Right ventricle myocardium superior (tissue), 1 donor: Measurements from ENCODE around the gene GSN. TPM values are rescaled to one million over a fixed set of nuclear protein-coding genes. Genes with fewer than 3 reads are reported as not detected.

ENCODE experiments used
- ATAC-seq: fragments of 200-7000 bp; cut with Tn5 transposase; one replicate; pipeline ENCODE4 v1.9.1; 2020; ENCODE audit warnings: mild to moderate bottlenecking; ENCODE audit not compliant: poor library complexity
- DNase-seq: peaks from one replicate; pipeline ENCODE4 v3.0.0-alpha.2; 2020
- intact Hi-C: fragments of 100-400 bp; cut with DNase I; formaldehyde crosslinking; loops from one replicate; pipeline ENCODE4 v1.11.2; 2022
- total RNA-seq: library from RNA; stranded (reverse); fragmentation: NEBNext Ultra II Directional; extraction: Animal tissue kit (Norgen Biotek cat#: 25700); gene quantifications from one replicate; pipeline ENCODE4 v1.2.1, GENCODE V29; 2021
- donor health status: DM: no; HTN: yes; CAD: no; lungs with severe emphysema.

GSN gene
- total RNA-seq, 1 donor from 2014 or later: 837 TPM

DNA sequence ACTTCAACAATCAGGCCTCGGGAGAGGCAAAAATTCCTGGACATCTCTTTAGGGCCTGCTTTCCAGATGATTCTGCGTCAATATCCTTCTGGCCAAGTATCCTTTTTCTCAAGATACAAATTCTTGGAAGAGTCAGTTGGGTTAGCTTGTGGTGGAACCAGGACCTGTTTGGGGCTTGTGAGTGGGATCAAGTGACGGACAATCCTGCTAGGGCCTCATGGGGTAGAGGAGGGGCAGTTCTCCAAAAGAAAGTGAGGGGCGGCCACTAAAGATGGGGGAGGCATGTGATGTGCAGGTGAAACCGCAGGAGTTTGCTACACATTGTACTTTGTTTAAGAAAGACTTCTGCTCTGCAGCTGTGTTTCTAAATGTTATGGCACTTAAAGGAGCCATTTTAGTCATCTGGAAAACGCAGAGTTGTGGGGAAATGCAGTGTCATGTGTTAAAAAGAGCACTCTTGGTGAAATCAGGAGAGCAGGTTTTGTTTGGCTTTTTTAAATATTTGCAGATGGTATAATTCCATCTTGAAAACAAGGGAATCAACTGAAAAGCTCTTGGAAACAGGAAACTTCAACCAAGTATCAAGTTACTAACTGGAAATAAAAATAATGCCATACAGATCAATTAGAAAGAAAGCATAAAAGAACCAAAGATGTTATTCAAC, 27.4 kb upstream of the GSN start:
- peak; percentile 32 for ATAC-seq
- no peak for DNase-seq
- intact Hi-C loops: no loop called here

DNA sequence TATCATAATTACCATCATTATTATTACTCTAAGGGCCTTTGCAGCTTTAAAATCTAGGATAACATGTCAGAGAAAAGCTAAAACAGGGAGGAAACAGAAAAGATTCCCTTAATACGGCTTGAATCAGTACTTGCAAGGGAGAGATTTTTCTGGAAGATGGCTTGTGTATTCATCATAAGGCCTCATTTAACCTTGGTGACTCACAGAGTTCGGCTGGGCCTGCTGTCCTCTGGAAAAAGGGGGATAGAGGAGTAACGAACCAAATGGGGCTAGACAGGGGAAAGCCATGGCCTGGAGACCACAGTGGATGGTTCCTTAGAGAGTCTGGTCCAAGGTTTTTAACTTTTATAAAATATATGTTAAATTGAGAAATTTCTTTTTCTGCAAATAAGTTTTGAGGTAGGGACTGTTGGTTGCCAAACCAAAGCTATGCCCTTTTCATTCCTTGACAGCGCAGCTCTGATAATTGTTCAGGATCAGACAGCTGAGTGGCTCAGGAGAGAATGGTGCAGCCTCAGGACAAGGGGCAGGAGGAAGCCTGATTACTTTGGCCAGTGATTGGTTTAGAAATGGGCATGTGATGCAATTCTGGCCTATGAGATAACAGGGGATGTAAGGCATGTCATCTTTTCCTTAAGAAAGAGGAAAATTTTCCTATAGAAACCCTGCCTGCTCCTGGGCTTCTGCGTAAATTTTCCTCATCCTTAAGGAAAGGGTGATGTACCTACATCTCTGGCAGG, 25.6 kb upstream of the GSN start:
- intact Hi-C loops: no loop called here
- no peak for DNase-seq

DNA sequence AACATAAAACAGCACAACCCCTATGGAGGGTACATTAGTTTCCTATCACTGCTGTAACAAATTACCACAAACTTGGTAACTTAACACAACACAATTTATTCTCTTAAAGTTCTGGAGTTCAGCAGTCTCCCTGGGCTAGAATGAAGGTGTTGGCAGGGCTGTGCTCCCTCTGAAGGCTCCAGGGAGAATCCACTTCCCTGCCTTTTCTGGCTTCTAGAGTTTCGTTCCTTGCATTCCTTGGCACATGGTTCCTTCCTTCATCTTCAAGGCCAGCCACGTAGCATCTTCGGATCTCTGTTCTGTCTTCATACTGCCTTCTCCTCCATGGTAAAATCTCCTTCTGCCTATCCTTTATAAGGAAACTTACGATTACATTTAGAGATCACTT, 25.0 kb upstream of the GSN start:
- intact Hi-C loops: no loop called here
- DNase-seq (no peak), ATAC-seq (peak; percentile 67)

More for the DNA sequence above, 25.6 kb upstream of the GSN start:
- ATAC-seq: peak; percentile 74

DNA sequence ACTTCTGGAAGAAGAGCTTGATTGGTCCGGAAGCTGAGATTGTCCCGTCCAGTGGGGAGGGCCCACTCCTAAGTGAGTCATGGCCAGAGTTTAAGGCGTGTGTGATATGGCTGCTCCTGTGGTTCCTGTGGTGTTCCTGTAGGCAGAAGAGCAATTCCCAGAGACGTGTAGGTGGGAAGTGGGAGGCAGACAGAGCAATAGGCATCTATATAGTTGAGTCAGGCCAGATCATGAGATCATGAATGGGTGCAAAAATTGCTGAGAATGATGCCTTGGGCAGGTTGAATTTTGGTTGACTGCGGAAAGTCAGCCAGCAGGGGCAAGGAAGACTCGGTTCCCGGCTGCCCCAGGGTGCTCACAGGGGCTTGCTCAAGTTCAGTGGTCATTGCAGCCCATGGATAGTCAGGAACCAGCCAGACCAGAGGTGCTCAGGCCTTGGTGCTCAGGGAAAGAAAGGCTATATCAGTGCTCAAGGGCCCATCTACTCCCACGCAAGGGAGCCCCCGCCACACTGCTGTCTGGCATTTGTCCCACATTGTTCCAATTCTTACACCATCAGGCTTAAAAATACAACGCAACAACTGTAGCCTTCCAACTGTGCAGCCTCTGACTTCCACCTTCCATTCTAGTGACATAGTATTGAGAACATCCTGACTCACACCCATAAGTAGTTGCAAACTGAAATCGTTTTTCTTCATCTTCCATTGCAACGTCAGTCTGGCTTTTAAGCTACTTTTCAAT, 21.0 kb upstream of the GSN start:
- intact Hi-C loops: no loop called here
- no peak for DNase-seq
- peak; percentile 19 for ATAC-seq

DNA sequence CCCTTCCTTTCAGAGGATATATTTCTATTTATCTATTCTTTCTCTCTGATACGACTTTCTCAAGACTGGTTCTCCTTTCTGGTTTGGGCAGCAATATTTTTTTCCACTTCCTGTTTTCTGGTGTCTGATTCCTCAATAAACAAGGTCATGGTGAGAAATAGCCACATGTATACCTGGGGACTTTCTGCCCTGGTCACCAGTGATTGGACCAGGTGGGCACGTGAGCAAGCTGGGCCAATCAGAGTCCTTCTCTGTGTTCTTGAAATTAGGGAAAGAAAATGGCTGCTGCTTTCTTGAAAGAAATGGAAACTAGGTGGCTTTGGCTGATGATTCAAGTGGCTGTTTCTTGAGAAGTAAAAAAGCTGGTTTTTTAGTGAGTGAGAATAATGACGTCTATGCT, 18.4 kb upstream of the GSN start:
- ATAC-seq: no peak
- DNase-seq: no peak
- intact Hi-C loops: no loop called here

DNA sequence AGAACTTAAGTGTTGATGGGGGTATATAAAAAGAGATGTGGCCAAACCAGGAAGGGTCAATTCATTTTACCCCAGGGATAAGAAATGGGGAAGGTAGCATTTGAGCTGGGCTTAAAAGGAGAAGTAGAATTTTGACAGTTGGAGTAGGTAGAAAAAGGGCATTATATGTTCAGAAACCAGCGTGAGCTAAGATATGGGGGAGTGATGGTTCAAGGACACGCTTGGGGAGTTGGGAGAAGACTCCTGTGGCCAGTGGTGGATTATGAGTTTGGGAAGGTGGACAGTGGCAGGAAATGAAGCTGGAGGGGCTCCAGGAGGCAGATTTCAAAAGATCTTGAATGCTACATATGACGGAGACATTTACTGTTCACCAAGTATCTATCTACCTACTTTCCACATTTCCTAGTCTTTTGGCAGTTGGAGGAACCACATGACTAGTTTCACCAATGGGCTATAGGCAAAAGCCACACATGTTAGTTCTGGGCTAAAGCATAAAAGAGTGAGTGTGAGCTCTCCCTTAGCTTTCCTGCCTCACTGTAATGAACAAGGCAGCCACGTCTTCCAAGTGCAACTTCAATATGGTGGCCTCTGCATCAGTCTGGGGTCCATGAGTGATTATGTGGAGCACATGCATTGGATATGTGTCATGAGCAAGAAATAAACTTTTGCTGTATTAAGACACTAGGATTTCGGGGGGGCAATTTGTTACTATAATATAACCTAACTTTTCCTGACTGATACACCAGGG, 15.7 kb upstream of the GSN start:
- no peak for ATAC-seq
- intact Hi-C loops: no loop called here

DNA sequence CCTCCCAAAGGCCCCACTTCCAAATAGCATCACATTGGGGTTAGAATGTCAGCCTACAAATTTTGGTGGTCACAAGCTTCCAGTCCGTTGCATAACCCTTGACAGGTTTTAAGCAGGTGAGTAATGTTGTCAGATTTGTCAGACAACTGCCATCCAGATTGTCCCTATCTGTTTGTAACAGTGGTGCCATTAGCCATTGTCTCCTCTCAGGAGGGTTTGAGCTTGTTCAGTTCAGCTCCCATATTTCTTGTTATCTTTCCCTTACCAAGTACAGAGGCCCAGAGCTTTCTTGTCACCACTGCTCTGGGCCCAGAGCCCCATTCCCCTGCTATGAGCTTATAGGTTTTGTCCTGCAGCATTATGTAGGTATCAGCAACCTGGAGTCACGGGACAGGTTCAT, 14.8 kb upstream of the GSN start:
- no peak for DNase-seq
- ATAC-seq: no peak
- intact Hi-C loops: no loop called here

More for the DNA sequence above, 15.7 kb upstream of the GSN start:
- DNase-seq: no peak

DNA sequence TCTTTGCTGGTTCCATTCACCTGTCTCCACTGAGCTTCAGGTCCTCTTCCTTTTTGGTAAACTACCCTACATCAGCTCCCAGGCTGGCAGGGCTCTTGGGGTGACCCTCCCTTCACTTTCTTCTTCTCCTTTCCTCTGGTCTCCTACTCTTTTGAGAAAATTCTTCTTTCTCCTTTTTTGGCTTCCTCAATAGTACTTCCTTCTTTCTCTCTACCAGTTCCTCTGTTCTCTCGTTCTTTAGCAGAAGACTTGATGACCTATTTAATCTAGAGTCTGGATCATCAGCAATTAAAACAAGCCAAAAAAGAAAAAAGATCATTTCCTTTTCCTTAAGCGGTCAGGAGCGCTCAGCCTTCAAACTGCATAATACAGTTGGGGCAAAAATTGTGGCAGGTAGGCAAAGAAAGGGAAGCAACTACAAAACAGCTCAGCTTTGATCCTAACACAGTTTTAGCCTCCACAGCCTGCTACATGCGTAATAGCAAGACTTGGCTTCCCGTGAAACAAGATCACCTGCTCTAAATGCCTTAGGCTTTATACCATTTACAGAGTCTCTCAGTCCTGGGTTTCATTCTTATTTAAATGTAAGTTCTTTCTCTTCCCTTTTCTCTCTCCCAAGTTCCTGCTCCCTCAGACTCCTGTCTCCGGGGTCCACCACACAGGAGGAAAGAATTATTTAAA, 14.0 kb upstream of the GSN start:
- DNase-seq: no peak
- intact Hi-C loops: no loop called here
- no peak for ATAC-seq

DNA sequence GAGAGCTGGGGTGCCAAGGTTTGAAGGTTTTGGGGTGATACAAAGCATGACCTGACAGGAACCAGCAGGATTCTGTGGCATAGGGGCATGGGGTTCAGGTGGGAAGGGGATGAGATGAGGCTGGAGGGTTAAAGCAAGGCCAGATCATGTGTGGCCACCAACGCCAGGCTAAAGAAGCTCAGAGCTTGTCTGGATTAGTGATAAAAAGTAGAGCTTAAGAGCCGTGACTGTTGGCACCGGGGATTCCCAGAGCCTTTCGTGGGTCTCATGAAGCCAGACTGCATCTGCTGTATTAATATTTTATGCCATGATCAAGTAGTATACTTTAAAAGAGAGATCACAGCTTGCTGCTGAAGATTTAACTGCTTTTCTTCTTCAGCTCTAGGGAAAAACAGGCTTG, 8.5 kb upstream of the GSN start:
- intact Hi-C loops: no loop called here
- DNase-seq (no peak), ATAC-seq (no peak)

DNA sequence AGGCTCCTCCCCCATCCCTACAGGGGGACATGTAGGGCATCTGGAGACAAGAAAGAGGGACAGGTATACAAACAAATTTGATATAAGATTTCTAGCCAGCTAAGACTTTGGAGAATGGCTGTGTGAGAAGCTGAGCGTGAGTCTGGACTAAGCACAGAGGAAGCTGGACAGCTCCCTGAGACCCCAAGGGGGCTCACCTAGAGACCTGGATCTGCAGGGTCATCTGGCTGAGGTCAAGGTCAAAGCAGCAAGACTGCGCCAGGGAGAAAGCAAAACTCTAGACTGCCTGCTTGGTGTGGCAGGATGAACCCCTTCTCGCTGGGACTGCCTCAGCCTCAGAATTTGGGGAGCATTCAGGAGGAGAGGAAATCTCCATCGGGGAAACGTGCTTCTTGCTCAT, 8.0 kb upstream of the GSN start:
- ATAC-seq (no peak), DNase-seq (no peak)
- intact Hi-C loops: no loop called here

DNA sequence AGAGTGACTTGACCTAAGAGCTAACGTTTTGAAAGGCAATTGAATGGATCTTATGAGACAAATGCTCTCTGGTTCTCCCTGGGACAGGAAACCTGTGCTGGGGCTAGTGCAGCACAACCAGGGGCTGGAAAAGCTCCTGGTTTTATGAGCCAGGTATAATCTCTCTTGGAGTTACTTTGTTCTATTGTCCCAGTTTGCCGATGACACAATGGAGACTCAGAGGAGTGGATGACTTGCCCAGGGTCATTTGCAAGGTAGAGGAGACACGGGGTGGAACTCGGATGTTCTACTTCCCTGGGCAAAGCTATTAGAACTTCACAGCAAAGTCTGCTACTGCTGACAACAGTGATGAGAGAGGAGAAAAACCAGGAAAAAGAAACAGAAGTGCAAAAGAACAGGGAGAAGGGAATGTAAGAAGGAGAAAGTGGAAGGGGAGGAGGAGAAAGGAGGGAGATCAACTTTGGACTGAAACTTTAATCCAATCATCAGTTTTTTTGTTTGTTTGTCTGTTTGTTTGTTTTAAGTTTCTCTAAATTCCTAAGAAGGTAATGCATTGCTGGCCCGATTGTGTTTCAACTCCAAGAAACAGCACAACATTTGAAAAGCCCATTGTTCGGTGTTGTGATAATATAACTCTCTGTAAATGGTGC, 7.4 kb upstream of the GSN start:
- no peak for ATAC-seq
- no peak for DNase-seq
- intact Hi-C loops: no loop called here

DNA sequence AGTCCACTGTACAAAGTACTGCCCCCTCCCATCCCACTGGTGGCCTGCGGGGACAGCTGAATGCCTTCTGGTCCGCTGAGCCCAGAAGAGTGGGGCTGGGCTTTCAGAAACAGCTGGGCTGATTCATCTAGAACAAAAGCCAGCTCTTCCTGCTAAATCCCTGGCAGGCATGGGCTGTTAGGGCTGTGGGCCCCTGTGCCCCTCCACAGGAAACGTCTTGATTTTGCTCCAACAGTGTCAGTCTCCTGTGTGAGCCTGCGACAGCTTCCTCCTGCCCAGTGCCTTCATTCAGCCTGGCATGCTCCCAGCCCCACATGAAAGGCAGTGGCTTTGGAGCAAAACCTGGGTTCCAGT, 6.9 kb upstream of the GSN start:
- ATAC-seq: peak; percentile 59
- intact Hi-C loops: no loop called here
- peak; percentile 48 for DNase-seq

DNA sequence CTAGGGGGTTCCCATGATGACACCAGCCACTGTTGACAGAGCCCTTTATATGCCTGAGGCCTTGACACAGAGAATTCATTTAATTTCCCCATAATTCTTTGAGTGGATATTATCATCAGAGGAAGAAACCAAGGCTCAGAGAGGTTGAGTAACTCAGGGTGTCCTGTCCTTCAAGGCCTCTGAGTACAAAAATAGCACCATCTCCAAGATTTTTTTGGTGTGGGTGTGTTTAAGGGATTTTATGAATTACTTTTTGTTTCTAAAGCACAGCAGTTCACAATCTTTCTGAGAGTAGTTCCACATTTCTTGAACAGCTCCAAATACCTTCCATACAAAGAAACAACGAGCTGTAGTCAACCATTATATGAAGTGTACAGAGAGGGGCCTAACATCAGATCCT, 6.2 kb upstream of the GSN start:
- ATAC-seq (no peak), DNase-seq (no peak)
- intact Hi-C loops: no loop called here

DNA sequence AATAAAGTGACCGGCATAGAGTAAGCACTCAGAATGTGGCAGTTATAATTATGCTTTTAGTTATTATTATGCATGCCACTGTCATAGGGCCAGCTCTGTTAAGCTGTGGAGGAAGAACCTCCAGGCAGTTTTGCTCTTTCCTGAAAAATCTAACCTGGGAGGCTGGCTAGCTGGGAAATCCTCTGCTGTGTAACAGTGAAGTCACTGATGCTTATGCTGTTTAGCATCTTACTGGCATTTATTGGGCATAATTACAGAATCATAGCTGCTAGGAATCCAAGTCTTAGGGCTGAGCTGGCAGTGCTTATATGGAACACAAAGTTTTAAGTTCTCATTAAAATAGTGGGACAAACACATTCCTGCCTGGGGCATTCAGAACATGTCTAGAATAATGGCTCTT, 5.5 kb upstream of the GSN start:
- DNase-seq (no peak), ATAC-seq (no peak)
- intact Hi-C loops: no loop called here

DNA sequence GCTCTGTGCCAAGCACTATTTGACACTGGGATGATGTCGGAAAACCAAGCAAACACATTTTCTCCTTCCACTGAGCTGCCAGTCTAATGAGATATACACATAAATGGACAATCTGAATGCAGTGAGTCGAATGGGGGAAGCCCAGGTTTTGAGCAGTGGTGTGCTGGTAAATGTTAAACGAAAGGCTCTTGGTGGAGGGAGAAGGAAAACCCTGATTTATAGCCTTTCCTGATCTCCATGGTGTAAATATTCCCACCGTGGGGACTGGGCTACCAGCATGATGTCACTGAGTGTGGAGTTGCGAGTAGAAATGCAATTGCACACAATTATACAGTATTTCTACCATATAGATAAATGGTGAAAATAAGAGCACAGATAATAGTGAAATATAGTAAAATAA, 5.0 kb upstream of the GSN start:
- no peak for ATAC-seq
- intact Hi-C loops: no loop called here
- DNase-seq: no peak

DNA sequence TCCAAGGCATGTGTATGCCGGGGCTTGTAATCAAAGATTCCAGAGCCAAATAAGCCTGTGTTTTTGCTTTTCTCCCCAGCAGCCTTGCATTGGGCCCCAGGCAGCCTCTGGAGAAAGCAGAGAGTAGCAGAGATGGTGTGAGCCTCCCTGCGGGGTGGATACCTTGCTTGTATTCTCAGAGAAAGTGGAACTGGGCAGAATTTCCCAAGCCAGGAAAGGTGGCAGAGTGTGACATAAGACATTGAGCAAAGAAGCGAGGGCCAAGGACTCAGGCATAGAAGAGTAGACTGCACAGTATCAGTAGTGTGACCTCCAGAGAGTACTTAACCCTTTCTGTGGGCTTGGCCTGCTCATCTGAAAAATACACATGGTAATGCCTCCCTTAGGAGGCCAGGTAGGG, 1.6 kb upstream of the GSN start:
- DNase-seq: no peak
- intact Hi-C loops: no loop called here
- no peak for ATAC-seq

DNA sequence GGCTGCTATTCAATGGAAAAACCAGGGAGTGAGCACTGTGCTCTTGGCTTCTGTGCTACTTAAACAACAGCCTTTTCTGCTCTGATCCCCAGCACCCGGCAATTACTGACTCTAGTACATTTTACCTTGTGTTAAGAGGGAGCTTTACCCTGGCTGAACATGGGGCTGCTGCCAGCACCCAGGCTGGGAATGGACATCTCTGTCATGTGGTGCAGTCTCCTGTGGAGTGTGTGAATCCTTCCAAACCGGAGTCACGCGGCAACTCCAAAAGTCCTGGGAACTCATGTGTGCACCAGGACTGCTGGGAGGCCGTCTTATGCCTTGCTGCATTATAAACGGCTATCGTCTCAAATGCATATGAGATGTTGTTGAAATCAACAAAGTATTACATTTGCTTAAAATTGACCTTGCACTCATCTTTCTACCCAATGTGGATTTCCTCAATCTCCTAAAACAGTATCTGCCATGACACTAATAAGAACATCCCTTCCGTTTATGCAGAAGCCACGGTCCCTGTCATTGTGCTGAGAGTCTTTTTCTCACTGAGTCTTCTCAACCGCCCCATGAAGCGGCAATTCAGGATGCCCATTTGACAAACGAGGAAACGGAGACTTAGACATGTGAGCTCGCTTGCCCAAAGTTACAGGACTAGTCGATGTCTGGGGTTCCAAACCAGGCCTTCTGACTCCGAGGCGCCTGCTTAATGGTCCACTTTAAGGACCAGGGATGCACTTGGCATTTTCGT, 884 bp upstream of the GSN start:
- DNase-seq (no peak), ATAC-seq (peak; percentile 21)
- intact Hi-C loops: no loop called here

DNA sequence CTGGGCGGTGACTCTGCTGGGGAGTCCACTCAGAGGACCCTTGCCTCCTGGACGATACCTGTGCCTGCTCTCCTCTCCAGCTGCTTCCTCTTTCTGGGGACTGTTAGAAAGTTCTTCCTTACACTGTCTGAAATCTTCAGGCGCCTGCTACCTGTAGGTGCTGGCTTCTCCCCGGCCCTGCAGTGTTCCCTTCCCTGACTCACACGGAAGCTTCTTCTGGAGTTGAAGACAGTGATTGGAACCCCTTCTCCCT, 562 bp downstream of the GSN start:
- peak; percentile 14 for ATAC-seq
- DNase-seq: no peak
- intact Hi-C loops: no loop called here
